Endodermal cell (in vitro differentiated cells): ENCODE results near the gene CAPN5. TPM values are rescaled to one million over a fixed set of nuclear protein-coding genes. Genes with fewer than 3 reads are reported as not detected.

Experiments
- DNase-seq: peaks from one replicate; pipeline ENCODE4 v3.0.0-alpha.2; 2017
- H3K27ac ChIP-seq: 2 replicates; pipeline ENCODE4 v1.5.1; 2013; ENCODE audit warnings: mild to moderate bottlenecking, low read depth, low read length, moderate library complexity
- H3K27me3 ChIP-seq: 2 replicates; pipeline ENCODE4 v1.6.1; 2013; ENCODE audit warnings: mild to moderate bottlenecking, low read length, moderate library complexity; ENCODE audit not compliant: insufficient read depth, control insufficient read depth, poor library complexity, severe bottlenecking
- H3K36me3 ChIP-seq: 2 replicates; pipeline ENCODE4 v1.7.0; 2013; ENCODE audit warnings: mild to moderate bottlenecking, low read length, moderate library complexity; ENCODE audit not compliant: control insufficient read depth, insufficient read depth
- H3K4me1 ChIP-seq: one replicate; pipeline ENCODE4 v1.7.0; 2013; ENCODE audit warnings: low read length; ENCODE audit not compliant: control insufficient read depth, insufficient read depth
- H3K4me3 ChIP-seq: 2 replicates; pipeline ENCODE4 v1.5.1; 2013; ENCODE audit warnings: mild to moderate bottlenecking, low read length, moderate library complexity
- H3K9ac ChIP-seq: 2 replicates; pipeline ENCODE4 v1.6.1; 2013; ENCODE audit warnings: mild to moderate bottlenecking, low read length, moderate library complexity; ENCODE audit not compliant: poor library complexity, severe bottlenecking; ENCODE audit errors: extremely low read depth
- H3K9me3 ChIP-seq: 2 replicates; pipeline ENCODE4 v1.6.1; 2013; ENCODE audit warnings: mild to moderate bottlenecking, low read length, moderate library complexity; ENCODE audit not compliant: control insufficient read depth
- H3K27ac Mint-ChIP-seq: 2 replicates; pipeline ENCODE4 v1.8.0; 2020; ENCODE audit warnings: mixed read lengths
- H3K27me3 Mint-ChIP-seq: 2 replicates; pipeline ENCODE4 v1.8.0; 2021; ENCODE audit warnings: mild to moderate bottlenecking, mixed read lengths; ENCODE audit not compliant: insufficient read depth
- H3K36me3 Mint-ChIP-seq: 2 replicates; pipeline ENCODE4 v1.8.0; 2020; ENCODE audit warnings: low read depth, mixed read lengths
- H3K4me1 Mint-ChIP-seq: 2 replicates; pipeline ENCODE4 v1.8.0; 2020; ENCODE audit warnings: mixed read lengths
- H3K4me3 Mint-ChIP-seq: 2 replicates; pipeline ENCODE4 v1.8.0; 2020; ENCODE audit warnings: mild to moderate bottlenecking, moderate library complexity, mixed read lengths
- H3K9me3 Mint-ChIP-seq: 2 replicates; pipeline ENCODE4 v1.8.0; 2020; ENCODE audit warnings: mild to moderate bottlenecking, mixed read lengths
- CTCF ChIP-seq: fragments of 200-600 bp; sonication (generic); conservative IDR thresholded peaks from 2 replicates; pipeline ENCODE4 v1.5.0; 2021; ENCODE audit warnings: antibody characterized with exemption, mild to moderate bottlenecking
- WGBS, 2 experiments: methylation state at CpG; one replicate each; pipeline versions ENCODE4 v1.1.5 to v1.1.7; 2013; ENCODE audit warnings: missing lambda C conversion rate in 2 of 2, mixed read lengths in 1 of 2; ENCODE audit not compliant: insufficient coverage in 1 of 2, insufficient read length in 1 of 2; 5-methylcytosine and 5-hydroxymethylcytosine counted together
- total RNA-seq, 2 donors: library from RNA; stranded (reverse); fragmentation: NEBNext Ultra II Directional in 1 of 2; extraction: Animal tissue kit (Norgen Biotek cat#: 25700) in 1 of 2; gene quantifications; 2 replicates in 1 of 2; 3 replicates in 1 of 2; pipeline ENCODE4 v1.2.1, GENCODE V29; 2021

The CAPN5 gene
- total RNA-seq, 2 donors from 2014 or later: 17.5 to 21.5 TPM

- Histone ChIP-seq H3K27ac (no peak overlapping the region), H3K27me3 (no peaks in the 10 kb centered on the region), H3K4me1 (no peaks in the 10 kb centered on the region), H3K36me3 (no peaks in the 10 kb centered on the region), H3K9ac (no peak overlapping the region), H3K9me3 (peaks cover 16% of the 10 kb centered on the region), H3K4me3 (no peak overlapping the region)
- Mint-ChIP-seq H3K27me3 (peaks cover 12% of the 10 kb centered on the region), H3K9me3 (peaks cover 27% of the 10 kb centered on the region), H3K4me1 (no peaks in the 10 kb centered on the region), H3K4me3 (no peak overlapping the region), H3K27ac (no peak overlapping the region), H3K36me3 (no peaks in the 10 kb centered on the region)
- 79 to 100% methylated on average over 1 of the region's 1 CpG for WGBS, 2 experiments
- no peak for DNase-seq
- no peak for TF ChIP-seq CTCF
These were observed 12.7 kb upstream of the CAPN5 start for GRCh38 chr11:77054084-77054483.

- Histone ChIP-seq H3K9ac (no peak overlapping the region), H3K4me3 (no peak overlapping the region), H3K36me3 (no peaks in the 10 kb centered on the region), H3K27ac (no peak overlapping the region), H3K9me3 (peaks cover 16% of the 10 kb centered on the region), H3K27me3 (no peaks in the 10 kb centered on the region), H3K4me1 (no peaks in the 10 kb centered on the region)
- 63 to 97% methylated on average over 1 to 2 of the region's 2 CpGs for WGBS, 2 experiments
- Mint-ChIP-seq H3K27me3 (peaks cover 18% of the 10 kb centered on the region), H3K9me3 (peaks cover 27% of the 10 kb centered on the region), H3K4me1 (no peaks in the 10 kb centered on the region), H3K27ac (no peak overlapping the region), H3K36me3 (no peaks in the 10 kb centered on the region), H3K4me3 (no peak overlapping the region)
- TF ChIP-seq CTCF: no peak
- DNase-seq: peak; percentile 17
These were observed 11.6 kb upstream of the CAPN5 start for GRCh38 chr11:77055101-77055561.

GRCh38 chr11:77055913-77056312 is 10.9 kb upstream of the CAPN5 start:
- Histone ChIP-seq H3K9me3 (peaks cover 16% of the 10 kb centered on the region), H3K4me1 (no peaks in the 10 kb centered on the region), H3K27ac (no peak overlapping the region), H3K4me3 (no peak overlapping the region), H3K36me3 (no peaks in the 10 kb centered on the region), H3K27me3 (no peaks in the 10 kb centered on the region), H3K9ac (no peak overlapping the region)
- no peaks in the 10 kb centered on the region for H3K36me3 Mint-ChIP-seq
- no peak for TF ChIP-seq CTCF
- H3K27ac Mint-ChIP-seq: no peak overlapping the region
- peaks cover 19% of the 10 kb centered on the region for H3K27me3 Mint-ChIP-seq
- H3K4me3 Mint-ChIP-seq: no peak overlapping the region
- H3K9me3 Mint-ChIP-seq: peaks cover 27% of the 10 kb centered on the region
- WGBS, 2 experiments: 91% methylated on average over 4 to 5 of the region's 5 CpGs
- no peak for DNase-seq
- H3K4me1 Mint-ChIP-seq: no peaks in the 10 kb centered on the region
